ENCODE results near the gene SERGEF.
A peak's percentile ranks its signal among the peaks of the same experiment; 100 is the strongest.
"Not testable (repeated sequence)": the region's sequence is repeated elsewhere in the genome, so short reads cannot be mapped to it uniquely, and the experiment has no call there.

SERGEF gene

GRCh38 chr11:18000128-18000527, 12.7 kb downstream of the SERGEF start:
- DNase-seq (ENCODE audit: low spot score), result not testable (repeated sequence)

DNA sequence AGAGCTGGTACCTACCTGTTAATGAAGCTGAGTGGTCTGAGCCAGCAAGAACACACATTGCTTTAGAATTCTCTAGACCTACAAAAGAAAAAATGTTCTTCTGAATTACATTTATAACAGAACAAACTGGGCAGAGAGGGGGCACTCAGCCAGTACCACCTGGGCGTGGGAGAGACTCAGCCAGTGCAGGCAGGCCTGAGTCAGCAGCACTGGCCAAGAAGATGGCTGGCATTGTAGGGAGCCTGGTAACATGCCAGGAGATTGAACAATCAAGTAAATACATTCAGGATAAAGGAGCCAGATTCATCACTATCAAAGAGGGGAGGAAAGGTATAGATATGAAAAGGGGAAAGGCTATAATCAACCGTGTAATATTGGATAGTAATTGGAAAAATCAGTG, 19.9 kb downstream of the SERGEF start:
- no peak for DNase-seq (ENCODE audit: low spot score)

DNA sequence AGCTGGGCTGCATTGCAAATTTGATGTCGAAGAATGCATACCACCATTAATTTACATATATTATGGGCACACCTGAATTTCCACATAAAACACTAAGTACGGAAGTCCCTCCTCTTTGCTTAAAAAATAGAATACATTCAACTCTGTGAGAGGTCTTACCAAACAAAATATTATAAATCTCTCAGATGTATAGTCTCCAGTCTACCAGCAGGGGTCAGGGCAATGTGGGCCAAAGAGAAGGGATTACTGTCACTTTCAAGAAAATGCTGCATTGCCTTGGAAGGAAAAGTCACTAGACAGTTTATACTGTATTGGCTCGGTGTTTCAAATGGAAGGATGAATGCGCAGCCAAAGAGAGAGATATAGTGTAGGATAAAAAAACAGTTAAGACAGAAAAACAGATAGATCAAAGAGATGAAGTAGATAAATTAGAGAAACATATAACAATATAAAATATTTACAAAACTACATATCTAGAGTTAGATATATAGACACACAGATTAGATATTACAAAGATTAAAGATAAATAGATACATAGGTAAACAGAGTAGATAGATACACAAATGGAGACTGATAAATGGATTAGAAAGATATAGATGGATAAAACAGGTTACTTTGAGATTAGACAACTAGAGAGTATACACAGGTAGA, 20.9 kb downstream of the SERGEF start:
- DNase-seq (ENCODE audit: low spot score), result peak; percentile 56

DNA sequence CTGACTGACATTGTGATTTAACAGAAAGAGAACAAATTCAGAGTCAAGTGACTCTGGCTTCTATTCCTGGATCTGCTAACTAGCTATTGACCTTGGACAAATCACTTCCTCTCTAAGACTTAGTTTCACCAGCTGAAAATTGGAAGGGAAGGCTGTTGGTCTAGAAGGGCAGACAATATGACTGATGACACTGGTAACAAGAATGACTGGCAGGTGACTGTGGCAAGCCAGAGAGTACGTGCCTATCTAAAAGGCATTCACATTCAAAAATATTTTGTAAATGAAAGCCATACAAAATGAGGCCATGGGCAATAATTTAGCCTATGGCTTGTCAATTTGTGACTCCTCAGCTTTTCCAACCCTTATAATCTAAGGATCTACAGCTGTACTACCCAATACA, 23.5 kb downstream of the SERGEF start:
- no peak for DNase-seq (ENCODE audit: low spot score)

DNA sequence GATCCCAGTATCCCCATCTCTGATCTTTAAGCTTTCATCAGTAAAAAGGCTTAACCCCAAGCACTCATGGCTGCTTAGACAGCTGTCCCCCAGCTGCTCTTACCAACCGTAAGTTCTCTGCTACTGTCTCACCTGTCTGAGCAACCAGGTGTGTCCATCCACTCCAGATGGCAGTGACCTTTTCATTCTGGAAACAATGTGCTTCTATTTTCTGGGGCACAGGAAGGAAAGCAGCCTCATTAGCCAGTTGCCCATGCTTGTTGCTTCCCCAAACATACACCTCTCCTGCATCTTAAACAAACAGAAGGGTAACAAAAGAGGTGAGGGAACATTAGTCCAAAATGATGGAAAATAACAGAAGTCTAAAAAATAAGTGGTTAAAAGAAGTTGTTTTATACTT, 24.4 kb downstream of the SERGEF start:
- DNase-seq (ENCODE audit: low spot score), result no peak

DNA sequence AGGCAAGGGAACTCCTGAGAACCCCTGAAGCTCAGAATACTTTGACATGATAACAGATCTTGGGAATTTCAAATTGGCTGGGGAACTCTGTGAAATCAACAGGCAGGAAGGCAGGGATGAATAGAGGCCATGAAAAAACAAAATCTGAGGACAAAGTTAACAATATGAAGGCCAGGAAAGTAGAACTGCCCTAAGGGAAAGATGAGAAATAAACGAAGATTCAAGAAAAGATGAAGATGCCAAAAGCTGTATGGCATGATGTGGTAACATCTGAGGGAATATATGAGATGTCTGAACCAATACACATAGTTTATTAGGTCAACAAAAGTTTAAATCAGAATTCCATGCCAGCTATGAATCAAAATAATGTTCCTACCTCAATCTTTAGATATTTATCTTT, 25.0 kb downstream of the SERGEF start:
- no peak for DNase-seq (ENCODE audit: low spot score)

GRCh38 chr11:17986711-17987220, 26.1 kb downstream of the SERGEF start:
- no peak for DNase-seq (ENCODE audit: low spot score)

- peak; percentile 79 for DNase-seq (ENCODE audit: low spot score)
Observed at GRCh38 chr11:17986007-17986710, 26.7 kb downstream of the SERGEF start.

DNA sequence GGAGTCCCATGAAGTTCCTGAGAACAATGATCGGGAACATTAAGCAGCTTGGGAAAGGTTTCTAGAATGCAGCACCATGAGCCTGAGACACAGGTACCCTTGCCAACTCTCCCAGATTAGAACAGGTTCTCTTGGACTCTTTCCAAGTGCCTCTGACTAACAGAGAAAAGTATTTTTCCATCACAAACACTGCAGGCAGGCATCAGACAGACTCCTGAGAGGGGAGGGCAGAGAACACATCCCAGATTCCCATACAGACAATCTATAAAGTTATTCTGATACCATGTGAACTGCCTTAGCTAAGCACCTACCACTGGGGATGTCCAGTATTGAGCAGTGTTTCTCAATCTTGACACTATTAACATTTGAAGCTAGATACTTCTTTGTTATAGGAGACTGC, 27.3 kb downstream of the SERGEF start:
- DNase-seq (ENCODE audit: low spot score), result peak; percentile 25

DNA sequence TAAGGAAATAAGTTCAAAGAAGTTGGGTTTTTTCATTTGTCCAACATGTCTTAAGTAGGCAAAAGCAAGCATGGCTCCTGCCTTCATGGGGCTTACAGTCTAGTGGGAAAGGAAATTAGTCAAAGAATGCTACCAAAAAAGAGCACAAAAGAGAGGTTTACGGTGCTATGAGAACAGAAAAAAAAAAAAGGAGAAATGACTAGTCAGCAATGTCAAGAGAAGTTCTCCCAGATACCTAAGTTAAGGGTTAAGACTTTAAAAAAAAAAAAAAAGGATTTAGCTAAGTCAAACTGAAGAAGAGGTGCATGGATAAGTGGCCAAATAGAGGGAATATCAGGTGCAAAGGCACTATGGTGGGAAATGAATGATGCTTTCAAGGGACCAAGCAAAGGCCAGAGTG, 29.3 kb downstream of the SERGEF start:
- no peak for DNase-seq (ENCODE audit: low spot score)

DNA sequence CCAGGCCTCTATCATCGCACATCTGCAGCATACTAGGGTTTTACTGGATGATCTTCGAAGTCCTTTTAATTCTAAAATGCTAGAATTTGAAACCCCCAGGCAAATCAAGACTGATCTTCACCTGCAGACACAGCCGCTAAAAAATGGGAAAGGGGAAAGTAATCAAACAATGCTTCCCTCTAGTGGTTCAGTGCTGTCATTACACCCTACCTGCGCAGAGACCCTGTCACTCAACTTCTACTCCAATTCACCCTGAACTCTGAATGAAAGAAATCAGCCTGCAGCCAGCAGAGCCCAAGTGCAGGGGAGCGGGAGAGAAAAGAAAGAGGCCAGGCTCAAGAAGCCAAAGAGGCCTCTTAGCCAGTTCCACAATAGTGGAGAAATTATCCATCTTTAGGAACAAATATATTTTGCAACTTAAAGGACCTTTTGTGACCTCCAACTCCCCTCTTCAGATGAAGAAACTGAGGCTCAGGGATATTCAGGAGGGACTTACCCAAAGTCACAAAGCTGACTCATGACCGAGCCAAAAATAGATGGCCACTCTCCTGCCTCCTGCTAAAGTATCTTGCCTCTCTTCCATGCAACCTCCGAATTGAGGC, 33.0 kb downstream of the SERGEF start:
- DNase-seq (ENCODE audit: low spot score), result peak; percentile 33

- DNase-seq (ENCODE audit: low spot score), result peak; percentile 72
Observed at GRCh38 chr11:17978553-17979287, 34.1 kb downstream of the SERGEF start.

DNA sequence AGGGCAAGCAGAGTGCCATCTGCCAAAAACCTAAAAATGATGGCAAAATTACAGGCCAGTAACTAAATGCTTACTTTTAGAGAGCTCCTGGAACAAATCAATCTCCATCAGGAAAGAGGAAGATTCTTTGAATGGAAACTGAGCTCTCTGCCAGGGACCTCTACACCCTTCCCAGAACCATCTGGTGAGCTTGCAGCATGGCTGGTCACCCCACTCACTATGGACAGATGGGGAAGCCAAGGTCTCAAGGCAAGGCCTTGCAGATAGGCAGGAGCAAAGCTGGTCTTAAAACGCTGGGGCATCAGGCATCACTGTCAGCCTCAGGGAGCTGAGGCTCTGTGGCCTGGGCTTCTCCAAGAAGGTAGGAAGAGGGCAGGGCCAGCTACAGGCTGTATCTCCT, 36.2 kb downstream of the SERGEF start:
- no peak for DNase-seq (ENCODE audit: low spot score)

DNA sequence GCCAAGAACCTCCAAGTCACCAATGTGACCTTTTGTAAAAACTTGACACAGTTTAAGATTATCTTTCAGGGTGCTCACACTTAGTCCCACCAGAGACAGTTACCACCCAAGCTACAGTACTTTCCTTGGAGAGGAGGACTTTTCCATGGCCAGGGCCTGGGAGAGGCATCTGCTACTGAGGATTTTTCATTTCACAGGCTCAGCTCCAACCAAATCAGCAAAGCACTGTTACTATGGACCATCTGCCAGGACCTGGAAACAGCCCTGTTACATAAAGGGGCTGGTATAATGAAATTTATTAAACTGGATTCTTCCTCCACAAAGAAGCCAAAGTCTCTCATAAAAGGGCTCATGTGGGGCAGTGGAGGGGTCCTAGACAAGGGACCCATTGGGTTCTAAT, 38.6 kb downstream of the SERGEF start:
- DNase-seq (ENCODE audit: low spot score), result no peak

DNA sequence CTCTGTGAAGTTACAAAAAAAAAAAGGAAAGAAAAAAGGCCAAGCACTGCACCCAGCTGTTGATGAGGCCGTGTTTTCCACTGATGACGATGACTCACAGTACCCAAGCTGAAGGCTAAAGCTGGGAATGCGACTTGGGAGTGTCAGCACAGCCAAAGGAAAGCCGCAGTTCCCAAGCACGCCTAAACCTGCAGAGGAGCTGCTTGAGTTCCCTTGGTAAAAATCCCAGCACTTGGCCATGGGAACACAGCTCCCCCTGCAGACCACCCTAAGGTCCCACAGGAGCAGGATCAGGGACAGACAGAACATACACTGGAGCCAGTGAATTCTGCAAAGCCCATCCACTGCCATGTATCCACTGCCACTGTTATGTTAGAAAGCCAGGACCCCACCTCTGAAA, 39.9 kb downstream of the SERGEF start:
- peak; percentile 78 for DNase-seq (ENCODE audit: low spot score)

DNA sequence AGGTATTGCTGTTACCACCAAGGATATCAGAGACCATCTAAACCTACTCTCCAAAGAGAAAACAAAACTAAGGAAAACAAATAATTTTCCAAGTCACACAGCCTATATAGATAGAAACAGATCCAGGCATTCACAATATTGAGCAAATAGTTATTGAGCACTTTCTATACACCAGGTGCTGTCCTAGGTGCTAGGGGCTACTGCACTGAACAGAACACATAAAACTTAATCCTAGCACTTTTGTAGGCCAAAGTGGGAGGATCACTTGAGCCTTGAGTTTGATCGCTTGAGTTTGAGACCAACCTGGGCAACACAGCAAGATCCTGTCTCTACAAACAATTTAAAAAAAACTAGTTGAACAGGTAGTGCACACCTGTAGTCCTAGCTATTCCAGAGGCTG, 44.6 kb downstream of the SERGEF start:
- DNase-seq (ENCODE audit: low spot score), result no peak

DNA sequence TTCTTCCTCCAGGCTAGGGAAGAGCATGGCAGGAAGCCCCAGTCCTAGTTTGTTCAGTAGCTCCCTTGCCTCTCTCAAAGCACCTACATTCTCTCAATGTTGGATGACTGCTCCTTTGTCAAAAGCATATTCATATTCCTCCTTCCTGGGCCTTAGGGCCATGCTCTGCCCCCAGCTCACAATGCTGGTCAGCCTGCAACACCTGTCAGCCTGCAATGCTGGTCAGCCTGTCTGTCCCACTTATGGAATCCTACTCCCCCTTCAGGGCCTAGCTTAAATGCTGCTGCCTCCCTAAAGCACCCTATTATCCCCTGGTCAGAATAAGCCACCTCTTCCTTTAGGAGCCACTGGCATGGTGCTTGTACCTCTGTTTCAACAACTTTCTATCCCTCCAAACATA, 45.2 kb downstream of the SERGEF start:
- DNase-seq (ENCODE audit: low spot score), result no peak

GRCh38 chr11:17960091-17960490, 52.8 kb downstream of the SERGEF start:
- DNase-seq (ENCODE audit: low spot score), result no peak

DNA sequence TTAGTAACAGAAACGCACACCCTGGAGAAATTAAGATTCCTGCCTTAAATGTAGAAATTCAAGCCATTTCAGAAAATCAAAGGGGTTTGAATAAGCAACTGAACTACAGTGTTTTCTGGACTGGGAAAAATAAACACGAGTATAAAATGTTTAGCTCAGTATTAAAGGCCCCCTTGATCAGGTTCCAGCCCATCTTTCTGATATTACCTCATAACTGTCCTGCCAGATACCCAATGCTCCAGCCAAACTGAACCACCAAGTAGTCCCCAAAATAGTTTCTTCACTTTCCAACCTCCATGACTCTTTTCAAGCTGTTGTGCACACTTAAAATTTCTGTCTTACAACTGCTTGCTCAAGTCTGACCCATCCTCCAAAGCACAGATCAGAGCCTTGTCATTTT, 54.4 kb downstream of the SERGEF start:
- no peak for DNase-seq (ENCODE audit: low spot score)

DNA sequence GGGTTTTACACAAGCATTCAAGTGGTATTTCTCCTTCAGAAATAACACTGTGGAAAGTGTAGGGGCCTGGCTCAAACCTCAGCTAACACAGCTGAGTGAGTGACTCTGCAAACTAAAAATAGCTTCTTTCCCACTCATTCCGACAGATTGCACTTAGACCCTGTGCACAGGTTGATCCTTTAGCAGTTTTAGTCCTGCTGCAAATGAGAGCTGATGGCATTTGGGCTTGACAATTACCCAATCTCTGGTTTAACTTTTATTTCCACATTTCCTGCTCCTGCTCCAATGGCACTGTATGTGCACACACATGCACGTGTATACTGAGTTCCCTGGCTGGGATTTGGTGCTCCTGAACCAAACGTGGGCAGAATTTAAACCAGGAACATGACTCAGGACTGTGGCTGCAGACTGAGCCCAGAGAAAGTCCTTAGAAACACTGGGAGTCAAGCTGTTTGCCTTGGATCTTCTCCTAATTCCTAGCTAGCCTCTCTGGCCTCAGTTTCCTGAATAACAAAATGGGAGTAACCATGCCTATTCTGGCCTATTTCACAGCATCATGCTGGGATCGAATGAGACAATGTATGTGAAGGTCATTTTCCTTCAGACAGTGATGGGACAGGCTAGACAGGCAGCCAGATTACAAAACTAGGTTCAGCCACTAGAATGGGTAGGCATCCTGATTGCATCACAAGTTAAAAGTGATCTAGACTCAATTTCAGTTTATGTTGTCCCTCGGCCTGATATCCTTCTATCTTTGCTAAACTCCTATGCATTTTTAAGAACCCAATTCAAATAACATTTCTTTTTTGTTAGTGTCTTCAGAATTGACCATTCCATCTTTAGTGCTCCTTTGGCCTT, 58.2 kb downstream of the SERGEF start:
- no peak for DNase-seq (ENCODE audit: low spot score)

DNA sequence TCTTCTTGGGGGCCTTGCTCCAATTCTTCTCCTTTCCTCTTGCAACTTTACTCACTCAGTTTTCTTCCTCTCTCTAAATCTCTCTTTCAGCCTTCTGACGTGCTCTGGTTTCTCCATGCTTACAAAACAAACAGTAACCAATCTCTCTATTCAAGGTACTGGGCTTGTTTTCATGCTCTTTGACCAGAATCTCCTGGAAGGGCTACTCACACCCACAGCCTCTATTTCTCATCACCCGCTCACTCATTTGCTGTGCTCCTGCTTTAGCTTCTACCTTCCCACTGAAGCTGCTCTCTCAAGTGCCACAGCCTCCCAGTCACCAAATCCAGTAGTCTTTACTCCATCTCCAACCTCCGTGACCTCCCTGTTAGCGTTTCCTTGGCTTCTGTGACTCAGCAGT, 60.4 kb downstream of the SERGEF start:
- DNase-seq (ENCODE audit: low spot score), result no peak
